Frontal cortex (tissue), 4 donors: ENCODE data around the gene KRT79. TPM values are rescaled to one million over a fixed set of nuclear protein-coding genes. Genes with fewer than 3 reads are reported as not detected.
A peak's percentile ranks its signal among the peaks of the same experiment; 100 is the strongest.
"Not testable (repeated sequence)": the region's sequence is repeated elsewhere in the genome, so short reads cannot be mapped to it uniquely, and the experiment has no call there.

Source experiments
- DNase-seq, 2 donors: peaks; one replicate each; pipeline ENCODE4 v3.0.0; 2012; ENCODE audit warnings: low spot score in 2 of 2
- FAIRE-seq: peaks from 2 replicates; lab custom pipeline; 2012; peaks lifted over from hg19 to GRCh38; lab: Jason Lieb, UNC
- total RNA-seq: library from RNA; depleted of rRNA; stranded (reverse); fragments of >200 nt; gene quantifications from one replicate; pipeline ENCODE4 v1.2.3, GENCODE V29; 2014
- donor health status: control.
- donor health status: control.
- donor health status: control.

KRT79 gene
- total RNA-seq, 1 donor from 2014 or later, result not detected

GRCh38 chr12:52795694-52796428 is 38.2 kb downstream of the KRT79 start, which contains the start of gene KRT3:
KRT3 (minus strand) TSS chr12:52796117; CDS start chr12:52796042, 75 bp downstream.
- FAIRE-seq (no peak), DNase-seq (no peak)

GRCh38 chr12:52795332-52795674 is 38.8 kb downstream of the KRT79 start:
- DNase-seq, FAIRE-seq: not testable (repeated sequence)

- DNase-seq (no peak), FAIRE-seq (no peak)
Observed at GRCh38 chr12:52794479-52795331, 39.4 kb downstream of the KRT79 start.

- FAIRE-seq (no peak), DNase-seq (no peak)
Observed at GRCh38 chr12:52792185-52793029, 41.7 kb downstream of the KRT79 start.

- FAIRE-seq, result no peak
- no peak for DNase-seq
Observed at GRCh38 chr12:52791271-52792184, 42.6 kb downstream of the KRT79 start.

- FAIRE-seq (no peak), DNase-seq (no peak)
Observed at GRCh38 chr12:52790427-52791270, 43.5 kb downstream of the KRT79 start.

- no peak for FAIRE-seq
- peak in 1 of 2 donors; percentile 58 for DNase-seq
Observed at GRCh38 chr12:52789637-52790426, 44.3 kb downstream of the KRT79 start.

GRCh38 chr12:52788876-52789636 is 45.1 kb downstream of the KRT79 start:
- DNase-seq (no peak), FAIRE-seq (no peak)

- DNase-seq, result no peak
- FAIRE-seq, result no peak
Observed at GRCh38 chr12:52788192-52788875, 45.8 kb downstream of the KRT79 start.

- no peak for FAIRE-seq
Observed at GRCh38 chr12:52787324-52788191, 46.6 kb downstream of the KRT79 start.

GRCh38 chr12:52784909-52785308 is 49.2 kb downstream of the KRT79 start:
- no peak for FAIRE-seq
- no peak for DNase-seq

More at GRCh38 chr12:52787324-52788191, 46.6 kb downstream of the KRT79 start:
- DNase-seq, result no peak

- no peak for FAIRE-seq
- DNase-seq, result no peak
Observed at GRCh38 chr12:52783563-52784316, 50.4 kb downstream of the KRT79 start.

GRCh38 chr12:52782502-52782901 is 51.6 kb downstream of the KRT79 start:
- DNase-seq, result no peak
- no peak for FAIRE-seq

- FAIRE-seq, result no peak
- DNase-seq, result no peak
Observed at GRCh38 chr12:52781399-52782082, 52.6 kb downstream of the KRT79 start.
